ENCODE data around the gene COX4I2.
"Not testable (repeated sequence)": the region's sequence is repeated elsewhere in the genome, so short reads cannot be mapped to it uniquely, and the experiment has no call there.

COX4I2 gene

GRCh38 chr20:31615416-31615815 lies 22.3 kb upstream of the COX4I2 start:
- TF ChIP-seq EZH2phosphoT487 (IDR thresholded peaks at IDR 0.05; ENCODE audit: low read length) (no peak), EZH2 (optimal IDR thresholded peaks at IDR 0.05; ENCODE audit: low read depth, low read length) (no peak)
- TF ChIP-seq, protein P1, sequence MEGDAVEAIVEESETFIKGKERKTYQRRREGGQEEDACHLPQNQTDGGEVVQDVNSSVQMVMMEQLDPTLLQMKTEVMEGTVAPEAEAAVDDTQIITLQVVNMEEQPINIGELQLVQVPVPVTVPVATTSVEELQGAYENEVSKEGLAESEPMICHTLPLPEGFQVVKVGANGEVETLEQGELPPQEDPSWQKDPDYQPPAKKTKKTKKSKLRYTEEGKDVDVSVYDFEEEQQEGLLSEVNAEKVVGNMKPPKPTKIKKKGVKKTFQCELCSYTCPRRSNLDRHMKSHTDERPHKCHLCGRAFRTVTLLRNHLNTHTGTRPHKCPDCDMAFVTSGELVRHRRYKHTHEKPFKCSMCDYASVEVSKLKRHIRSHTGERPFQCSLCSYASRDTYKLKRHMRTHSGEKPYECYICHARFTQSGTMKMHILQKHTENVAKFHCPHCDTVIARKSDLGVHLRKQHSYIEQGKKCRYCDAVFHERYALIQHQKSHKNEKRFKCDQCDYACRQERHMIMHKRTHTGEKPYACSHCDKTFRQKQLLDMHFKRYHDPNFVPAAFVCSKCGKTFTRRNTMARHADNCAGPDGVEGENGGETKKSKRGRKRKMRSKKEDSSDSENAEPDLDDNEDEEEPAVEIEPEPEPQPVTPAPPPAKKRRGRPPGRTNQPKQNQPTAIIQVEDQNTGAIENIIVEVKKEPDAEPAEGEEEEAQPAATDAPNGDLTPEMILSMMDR (IDR thresholded peaks at IDR 0.05; ENCODE audit: low read length): no peak
- Histone ChIP-seq H3K4me1 (ENCODE audit: low read length) (peaks cover 4% of the 10 kb centered on the region; the same call in 1 of the 2 replicates), H3F3A (ENCODE audit: insufficient read depth, low read length) (no peaks in the 10 kb centered on the region), H3K27me3 (replicated peaks; ENCODE audit: insufficient read depth, low read length) (no peaks in the 10 kb centered on the region), H3K79me2 (ENCODE audit: low read length) (no peaks in the 10 kb centered on the region), H3K9me3 (replicated peaks; ENCODE audit: insufficient read depth, low read length) (no peaks in the 10 kb centered on the region), H3K27ac (ENCODE audit: low read length) (no peak overlapping the region), H2AFZ (ENCODE audit: low read length) (no peak overlapping the region), H3K4me2 (ENCODE audit: low read depth, low read length) (no peak overlapping the region), H3K4me3 (ENCODE audit: low read length) (no peak overlapping the region), H3K9me2 (replicated peaks; ENCODE audit: insufficient read depth, low read length) (no peaks in the 10 kb centered on the region), H4K20me1 (ENCODE audit: insufficient read depth, low read length) (no peaks in the 10 kb centered on the region), H3K9ac (ENCODE audit: low read length) (no peak overlapping the region), H3K36me3 (replicated peaks; ENCODE audit: insufficient read depth, low read length) (no peaks in the 10 kb centered on the region)
- no peak for DNase-seq

- no peak overlapping the region for H2AFZ ChIP-seq (ENCODE audit: low read length)
- H3K27me3 ChIP-seq (replicated peaks; ENCODE audit: insufficient read depth, low read length): no peaks in the 10 kb centered on the region
Observed at GRCh38 chr20:31617432-31618104, 20.1 kb upstream of the COX4I2 start.

DNA sequence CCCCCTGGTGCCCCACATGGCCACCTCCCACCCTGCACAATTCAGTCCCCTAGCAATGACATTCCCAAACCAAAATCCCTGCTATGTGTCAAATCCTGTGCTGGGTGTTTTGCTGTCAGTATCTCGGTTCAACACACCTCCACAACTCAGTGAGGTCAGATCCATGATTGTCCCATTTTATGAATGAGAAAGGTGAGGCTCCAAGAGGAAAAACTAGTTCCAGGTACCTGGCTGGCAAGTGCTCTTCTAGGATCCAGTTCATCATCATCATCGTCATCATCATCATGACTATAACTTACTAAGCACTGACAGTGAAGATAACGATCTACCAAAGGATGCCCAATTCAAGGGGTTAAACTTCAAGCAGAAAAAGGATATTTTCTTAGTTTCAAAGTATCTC lies 17.5 kb upstream of the COX4I2 start:
- H3K9me2 ChIP-seq (replicated peaks; ENCODE audit: insufficient read depth, low read length): no peaks in the 10 kb centered on the region
- DNase-seq: no peak
- no peaks in the 10 kb centered on the region for H3F3A ChIP-seq (ENCODE audit: insufficient read depth, low read length)
- TF ChIP-seq EZH2phosphoT487 (IDR thresholded peaks at IDR 0.05; ENCODE audit: low read length) (no peak), EZH2 (optimal IDR thresholded peaks at IDR 0.05; ENCODE audit: low read depth, low read length) (no peak)
- TF ChIP-seq, protein P1 (IDR thresholded peaks at IDR 0.05; ENCODE audit: low read length): no peak
- no peak overlapping the region for H3K4me3 ChIP-seq (ENCODE audit: low read length)
- no peak overlapping the region for H3K9ac ChIP-seq (ENCODE audit: low read length)
- no peaks in the 10 kb centered on the region for H4K20me1 ChIP-seq (ENCODE audit: insufficient read depth, low read length)
- no peak overlapping the region for H2AFZ ChIP-seq (ENCODE audit: low read length)
- H3K27me3 ChIP-seq (replicated peaks; ENCODE audit: insufficient read depth, low read length): no peaks in the 10 kb centered on the region
- H3K9me3 ChIP-seq (replicated peaks; ENCODE audit: insufficient read depth, low read length): no peaks in the 10 kb centered on the region
- H3K4me1 ChIP-seq (ENCODE audit: low read length): peaks cover 9% of the 10 kb centered on the region
- H3K27ac ChIP-seq (ENCODE audit: low read length): no peak overlapping the region
- no peak overlapping the region for H3K4me2 ChIP-seq (ENCODE audit: low read depth, low read length)
- H3K79me2 ChIP-seq (ENCODE audit: low read length): no peaks in the 10 kb centered on the region
- no peaks in the 10 kb centered on the region for H3K36me3 ChIP-seq (replicated peaks; ENCODE audit: insufficient read depth, low read length)

More at GRCh38 chr20:31617432-31618104, 20.1 kb upstream of the COX4I2 start:
- TF ChIP-seq, protein P1 (IDR thresholded peaks at IDR 0.05; ENCODE audit: low read length): no peak
- TF ChIP-seq EZH2 (optimal IDR thresholded peaks at IDR 0.05; ENCODE audit: low read depth, low read length): no peak
- no peak for TF ChIP-seq EZH2phosphoT487 (IDR thresholded peaks at IDR 0.05; ENCODE audit: low read length)
- H3K4me3 ChIP-seq (ENCODE audit: low read length): no peak overlapping the region
- no peak overlapping the region for H3K4me2 ChIP-seq (ENCODE audit: low read depth, low read length)
- H3F3A ChIP-seq (ENCODE audit: insufficient read depth, low read length): no peaks in the 10 kb centered on the region
- peaks cover 9% of the 10 kb centered on the region for H3K4me1 ChIP-seq (ENCODE audit: low read length)
- no peak overlapping the region for H3K9ac ChIP-seq (ENCODE audit: low read length)
- no peak for DNase-seq
- no peaks in the 10 kb centered on the region for H3K9me3 ChIP-seq (replicated peaks; ENCODE audit: insufficient read depth, low read length)
- H3K36me3 ChIP-seq (replicated peaks; ENCODE audit: insufficient read depth, low read length): no peaks in the 10 kb centered on the region
- no peaks in the 10 kb centered on the region for H4K20me1 ChIP-seq (ENCODE audit: insufficient read depth, low read length)
- no peak overlapping the region for H3K27ac ChIP-seq (ENCODE audit: low read length)
- no peaks in the 10 kb centered on the region for H3K9me2 ChIP-seq (replicated peaks; ENCODE audit: insufficient read depth, low read length)
- H3K79me2 ChIP-seq (ENCODE audit: low read length): no peaks in the 10 kb centered on the region

GRCh38 chr20:31623123-31623505 lies 14.6 kb upstream of the COX4I2 start:
- H3K4me2 ChIP-seq (ENCODE audit: low read depth, low read length); H3K4me3 ChIP-seq (ENCODE audit: low read length); H2AFZ ChIP-seq (ENCODE audit: low read length); H3K79me2 ChIP-seq (ENCODE audit: low read length); H3K9me3 ChIP-seq (replicated peaks; ENCODE audit: insufficient read depth, low read length); H3K27me3 ChIP-seq (replicated peaks; ENCODE audit: insufficient read depth, low read length); DNase-seq; H3K9ac ChIP-seq (ENCODE audit: low read length); H3K4me1 ChIP-seq (ENCODE audit: low read length); H4K20me1 ChIP-seq (ENCODE audit: insufficient read depth, low read length); H3K36me3 ChIP-seq (replicated peaks; ENCODE audit: insufficient read depth, low read length); H3F3A ChIP-seq (ENCODE audit: insufficient read depth, low read length); H3K27ac ChIP-seq (ENCODE audit: low read length); H3K9me2 ChIP-seq (replicated peaks; ENCODE audit: insufficient read depth, low read length): not testable (repeated sequence)

GRCh38 chr20:31626534-31626933 lies 11.2 kb upstream of the COX4I2 start:
- H3K9ac ChIP-seq (ENCODE audit: low read length); H3K9me2 ChIP-seq (replicated peaks; ENCODE audit: insufficient read depth, low read length); H3K4me3 ChIP-seq (ENCODE audit: low read length); H3K27ac ChIP-seq (ENCODE audit: low read length); DNase-seq; H3K4me2 ChIP-seq (ENCODE audit: low read depth, low read length); H2AFZ ChIP-seq (ENCODE audit: low read length); H3K27me3 ChIP-seq (replicated peaks; ENCODE audit: insufficient read depth, low read length); H3K9me3 ChIP-seq (replicated peaks; ENCODE audit: insufficient read depth, low read length); H3K4me1 ChIP-seq (ENCODE audit: low read length); H4K20me1 ChIP-seq (ENCODE audit: insufficient read depth, low read length); H3F3A ChIP-seq (ENCODE audit: insufficient read depth, low read length); H3K79me2 ChIP-seq (ENCODE audit: low read length); H3K36me3 ChIP-seq (replicated peaks; ENCODE audit: insufficient read depth, low read length): not testable (repeated sequence)

Measured in MM.1S (cell line).